ENCODE data around the gene HAL. TPM values are rescaled to one million over a fixed set of nuclear protein-coding genes. Genes with fewer than 3 reads are reported as not detected.

HAL gene
- polyA plus RNA-seq, 1 of the 3 experiments (the other 2 are of a cell fraction), result 0.08 TPM

GRCh38 chr12:95966287-95966870 lies 29.8 kb downstream of the HAL start:
- Histone ChIP-seq H3F3A (replicated peaks; ENCODE audit: insufficient read depth) (no peaks in the 10 kb centered on the region), H3K9me3 (no peaks in the 10 kb centered on the region), H3K9ac (no peak overlapping the region), H3K9me2 (no peaks in the 10 kb centered on the region), H4K20me1 (ENCODE audit: insufficient read depth) (no peaks in the 10 kb centered on the region), H3K27me3 (ENCODE audit: insufficient read depth) (no peaks in the 10 kb centered on the region), H3K27ac (ENCODE audit: low read depth in 2 of 2, low read length in 1 of 2) (peak overlapping the region in 1 of 2 experiments; percentile 60; a peak in 2 of 4 replicates), H3K4me3 (ENCODE audit: low read depth in 2 of 2, low read length in 1 of 2) (no peak overlapping the region), H3K4me1 (ENCODE audit: control insufficient read depth in 1 of 2, insufficient read depth in 2 of 2, low read depth in 1 of 2, low read length in 1 of 2) (peaks cover 0 to 7% of the 10 kb centered on the region in 2 experiments; a peak in 2 of 4 replicates), H3K4me2 (no peak overlapping the region), H3K79me2 (ENCODE audit: insufficient read depth) (no peaks in the 10 kb centered on the region), H2AFZ (ENCODE audit: low read depth) (no peak overlapping the region), H3K36me3 (replicated peaks in 1 of 2; ENCODE audit: control insufficient read depth in 1 of 2, insufficient read depth in 2 of 2, low read length in 1 of 2) (no peaks in the 10 kb centered on the region)
- TF ChIP-seq GATA2 (CRISPR knock-in tag; IDR thresholded peaks at IDR 0.05) (peak; percentile 30; the same call in 1 of the 2 replicates), CHD2 (IDR thresholded peaks at IDR 0.05; ENCODE audit: low read length, partially characterized antibody) (no peak), ELF1 (IDR thresholded peaks at IDR 0.05) (no peak)
- ChIA-PET CTCF (interaction anchor here (1.3 to 10.3 kb wide), 3 partner anchors 22 to 50 kb away, joined by 4 to 105 read pairs (median 8); no protein-coding TSS in a partner anchor), POLR2A (interaction anchor here (1.1 kb wide), 1 partner anchor 24 kb away, joined by 4 read pairs; the partner anchor contains the start of genes AMDHD1 and CCDC38)
- 42% methylated on average over 7 of the region's 7 CpGs for WGBS (ENCODE audit: low lambda C conversion rate)
- DNase-seq, result peak; percentile 51

- Histone ChIP-seq H3K27me3 (ENCODE audit: insufficient read depth) (no peaks in the 10 kb centered on the region), H4K20me1 (ENCODE audit: insufficient read depth) (no peaks in the 10 kb centered on the region), H2AFZ (ENCODE audit: low read depth) (no peak overlapping the region), H3K79me2 (ENCODE audit: insufficient read depth) (no peaks in the 10 kb centered on the region), H3K4me1 (ENCODE audit: control insufficient read depth in 1 of 2, insufficient read depth in 2 of 2, low read depth in 1 of 2, low read length in 1 of 2) (peaks cover 0 to 7% of the 10 kb centered on the region in 2 experiments; a peak in 2 of 4 replicates), H3K36me3 (replicated peaks in 1 of 2; ENCODE audit: control insufficient read depth in 1 of 2, insufficient read depth in 2 of 2, low read length in 1 of 2) (no peaks in the 10 kb centered on the region), H3K9ac (no peak overlapping the region), H3K4me2 (no peak overlapping the region), H3K9me3 (no peaks in the 10 kb centered on the region), H3K9me2 (no peaks in the 10 kb centered on the region), H3F3A (replicated peaks; ENCODE audit: insufficient read depth) (no peaks in the 10 kb centered on the region), H3K4me3 (ENCODE audit: low read depth in 2 of 2, low read length in 1 of 2) (no peak overlapping the region), H3K27ac (ENCODE audit: low read depth in 2 of 2, low read length in 1 of 2) (no peak overlapping the region)
- ChIA-PET CTCF (interaction anchor here (1.0 to 10.3 kb wide), 7 partner anchors 19 to 54 kb away, joined by 3 to 105 read pairs (median 4); partner anchors contain the start of genes AMDHD1 and CCDC38), POLR2A (no interaction called here)
- DNase-seq, result no peak
- TF ChIP-seq GABPA (IDR thresholded peaks at IDR 0.05; ENCODE audit: low read depth), result no peak
- TF ChIP-seq YY1 (IDR thresholded peaks at IDR 0.05; ENCODE audit: low read depth), result no peak
- TF ChIP-seq, protein P1, sequence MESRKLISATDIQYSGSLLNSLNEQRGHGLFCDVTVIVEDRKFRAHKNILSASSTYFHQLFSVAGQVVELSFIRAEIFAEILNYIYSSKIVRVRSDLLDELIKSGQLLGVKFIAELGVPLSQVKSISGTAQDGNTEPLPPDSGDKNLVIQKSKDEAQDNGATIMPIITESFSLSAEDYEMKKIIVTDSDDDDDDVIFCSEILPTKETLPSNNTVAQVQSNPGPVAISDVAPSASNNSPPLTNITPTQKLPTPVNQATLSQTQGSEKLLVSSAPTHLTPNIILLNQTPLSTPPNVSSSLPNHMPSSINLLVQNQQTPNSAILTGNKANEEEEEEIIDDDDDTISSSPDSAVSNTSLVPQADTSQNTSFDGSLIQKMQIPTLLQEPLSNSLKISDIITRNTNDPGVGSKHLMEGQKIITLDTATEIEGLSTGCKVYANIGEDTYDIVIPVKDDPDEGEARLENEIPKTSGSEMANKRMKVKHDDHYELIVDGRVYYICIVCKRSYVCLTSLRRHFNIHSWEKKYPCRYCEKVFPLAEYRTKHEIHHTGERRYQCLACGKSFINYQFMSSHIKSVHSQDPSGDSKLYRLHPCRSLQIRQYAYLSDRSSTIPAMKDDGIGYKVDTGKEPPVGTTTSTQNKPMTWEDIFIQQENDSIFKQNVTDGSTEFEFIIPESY (IDR thresholded peaks at IDR 0.05; ENCODE audit: borderline replicate concordance, low read depth), result no peak
- TF ChIP-seq PBX3 (IDR thresholded peaks at IDR 0.05), result no peak
- no peak for TF ChIP-seq FOXM1 (IDR thresholded peaks at IDR 0.05; ENCODE audit: low read depth)
- TF ChIP-seq RAD21 (IDR thresholded peaks at IDR 0.05; ENCODE audit: low read length), result peak; percentile 43
- TF ChIP-seq NRF1 (IDR thresholded peaks at IDR 0.05; ENCODE audit: low read depth, low read length), result no peak
- TF ChIP-seq FOSL2 (IDR thresholded peaks at IDR 0.05; ENCODE audit: borderline replicate concordance, low read depth), result no peak
- TF ChIP-seq, protein P2, sequence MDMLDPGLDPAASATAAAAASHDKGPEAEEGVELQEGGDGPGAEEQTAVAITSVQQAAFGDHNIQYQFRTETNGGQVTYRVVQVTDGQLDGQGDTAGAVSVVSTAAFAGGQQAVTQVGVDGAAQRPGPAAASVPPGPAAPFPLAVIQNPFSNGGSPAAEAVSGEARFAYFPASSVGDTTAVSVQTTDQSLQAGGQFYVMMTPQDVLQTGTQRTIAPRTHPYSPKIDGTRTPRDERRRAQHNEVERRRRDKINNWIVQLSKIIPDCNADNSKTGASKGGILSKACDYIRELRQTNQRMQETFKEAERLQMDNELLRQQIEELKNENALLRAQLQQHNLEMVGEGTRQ (IDR thresholded peaks at IDR 0.05; ENCODE audit: borderline replicate concordance, low read depth, low read length), result no peak
- no peak for TF ChIP-seq MXI1 (IDR thresholded peaks at IDR 0.05; ENCODE audit: low read depth, low read length)
- 0 out of 2 replicates have a peak, but pooled peaks have one; percentile 6 for TF ChIP-seq SMC3 (IDR thresholded peaks at IDR 0.05; ENCODE audit: low read depth, low read length)
- TF ChIP-seq CHD2 (IDR thresholded peaks at IDR 0.05; ENCODE audit: low read length, partially characterized antibody), result no peak
- no peak for TF ChIP-seq POLR2AphosphoS5 (IDR thresholded peaks at IDR 0.05; ENCODE audit: low read depth, low read length)
- WGBS (ENCODE audit: low lambda C conversion rate), result 52% methylated on average over 2 of the region's 2 CpGs
Measured at GRCh38 chr12:95963096-95963495, 33.0 kb downstream of the HAL start.
